ENCODE data around the gene HAP1. TPM values are rescaled to one million over a fixed set of nuclear protein-coding genes. Genes with fewer than 3 reads are reported as not detected.
"Not testable (repeated sequence)": the region's sequence is repeated elsewhere in the genome, so short reads cannot be mapped to it uniquely, and the experiment has no call there.

HAP1 gene
- total RNA-seq, 1 experiment from 2014 or later = 3.2 TPM

DNA sequence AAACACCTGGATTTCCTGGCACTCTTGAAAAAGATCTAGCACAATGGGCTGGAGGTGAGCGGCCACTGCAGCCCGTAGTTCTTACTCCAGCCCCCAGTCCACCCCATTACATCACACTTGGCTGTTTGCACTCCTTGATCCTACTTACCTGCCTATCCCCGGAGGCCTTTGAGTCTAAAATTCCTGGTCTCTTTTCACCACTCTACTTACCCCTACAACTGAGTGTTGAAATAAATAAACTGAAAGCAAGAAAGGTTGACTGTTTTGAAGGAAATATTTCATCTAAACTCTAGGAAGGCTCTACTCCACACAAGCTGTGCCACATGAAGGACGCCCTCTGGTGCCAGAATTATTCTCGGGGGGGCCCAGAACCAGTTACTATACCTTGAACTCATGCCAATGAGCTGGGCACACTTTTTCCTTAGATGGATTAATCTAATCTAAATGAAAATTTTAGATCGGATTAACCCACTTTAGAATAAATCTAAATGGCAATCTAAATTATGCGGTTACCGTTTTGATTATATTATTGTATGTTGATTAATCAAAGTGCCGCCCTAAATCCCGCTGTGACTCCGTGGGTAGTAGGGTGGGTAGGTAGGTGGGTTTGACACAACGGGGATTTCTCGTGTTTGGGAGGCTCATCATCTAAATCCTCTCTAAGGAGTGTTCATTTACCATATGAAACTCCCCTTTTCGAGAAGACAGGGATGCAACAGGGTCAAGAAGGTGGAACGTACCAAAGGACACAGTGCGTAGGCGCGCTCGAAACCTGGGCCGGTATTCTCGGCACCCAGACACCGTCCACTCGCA, 46.4 kb downstream of the HAP1 start:
- H3K9me3 Mint-ChIP-seq (ENCODE audit: unreplicated experiment) = no peaks in the 10 kb centered on the region
- H3K27me3 ChIP-seq (replicated peaks; ENCODE audit: control insufficient read depth, insufficient read depth, low read length) = no peaks in the 10 kb centered on the region
- peaks cover 17% of the 10 kb centered on the region for H3K36me3 ChIP-seq (ENCODE audit: control insufficient read depth, insufficient read depth, low read length)
- no peaks in the 10 kb centered on the region for H3K9me3 ChIP-seq
- peak overlapping the region; percentile 97 for H3K27ac Mint-ChIP-seq (ENCODE audit: unreplicated experiment)
- TF ChIP-seq, protein P1, sequence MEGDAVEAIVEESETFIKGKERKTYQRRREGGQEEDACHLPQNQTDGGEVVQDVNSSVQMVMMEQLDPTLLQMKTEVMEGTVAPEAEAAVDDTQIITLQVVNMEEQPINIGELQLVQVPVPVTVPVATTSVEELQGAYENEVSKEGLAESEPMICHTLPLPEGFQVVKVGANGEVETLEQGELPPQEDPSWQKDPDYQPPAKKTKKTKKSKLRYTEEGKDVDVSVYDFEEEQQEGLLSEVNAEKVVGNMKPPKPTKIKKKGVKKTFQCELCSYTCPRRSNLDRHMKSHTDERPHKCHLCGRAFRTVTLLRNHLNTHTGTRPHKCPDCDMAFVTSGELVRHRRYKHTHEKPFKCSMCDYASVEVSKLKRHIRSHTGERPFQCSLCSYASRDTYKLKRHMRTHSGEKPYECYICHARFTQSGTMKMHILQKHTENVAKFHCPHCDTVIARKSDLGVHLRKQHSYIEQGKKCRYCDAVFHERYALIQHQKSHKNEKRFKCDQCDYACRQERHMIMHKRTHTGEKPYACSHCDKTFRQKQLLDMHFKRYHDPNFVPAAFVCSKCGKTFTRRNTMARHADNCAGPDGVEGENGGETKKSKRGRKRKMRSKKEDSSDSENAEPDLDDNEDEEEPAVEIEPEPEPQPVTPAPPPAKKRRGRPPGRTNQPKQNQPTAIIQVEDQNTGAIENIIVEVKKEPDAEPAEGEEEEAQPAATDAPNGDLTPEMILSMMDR (IDR thresholded peaks at IDR 0.05; ENCODE audit: insufficient read depth in 1 of 2, low read depth in 1 of 2, low read length in 1 of 2, severe bottlenecking in 1 of 2, unreplicated experiment in 1 of 2) = peak; percentile 41 to 44
- peaks cover 60% of the 10 kb centered on the region for H3K36me3 Mint-ChIP-seq (ENCODE audit: insufficient read depth, unreplicated experiment)
- peak overlapping the region; percentile 99 for H3K4me3 Mint-ChIP-seq (ENCODE audit: unreplicated experiment)
- BruUV-seq (replicated peaks) = TSS peak; percentile 96
- POLR2A ChIA-PET = interaction anchor here (0.5 to 2.3 kb wide), 45 partner anchors 9 to 1857 kb away, joined by 3 to 38 read pairs (median 5); partner anchors contain the start of genes CNP, FKBP10, HAP1 and JUP
- peak overlapping the region; percentile 49 for H3K4me3 ChIP-seq (ENCODE audit: low read depth, low read length)
- intact Hi-C loops (cut with micrococcal nuclease; ENCODE audit: unreplicated experiment) = loop anchor here (1.0 kb wide), 1 partner anchor 12 kb away; no protein-coding TSS in a partner anchor
- H3K4me1 ChIP-seq = peaks cover 8% of the 10 kb centered on the region; the same call in 1 of the 2 replicates
- DNase-seq = peak in 1 of 2 experiments; percentile 68
- CTCF ChIA-PET = interaction anchor here (0.5 to 3.0 kb wide), 20 partner anchors 9 to 1270 kb away, joined by 3 to 34 read pairs (median 4); partner anchors contain the start of genes JUP and TOP2A
- H3K4me1 Mint-ChIP-seq (ENCODE audit: low read depth, unreplicated experiment) = peaks cover 14% of the 10 kb centered on the region
- H3K27me3 Mint-ChIP-seq (ENCODE audit: insufficient read depth, unreplicated experiment) = no peaks in the 10 kb centered on the region

DNA sequence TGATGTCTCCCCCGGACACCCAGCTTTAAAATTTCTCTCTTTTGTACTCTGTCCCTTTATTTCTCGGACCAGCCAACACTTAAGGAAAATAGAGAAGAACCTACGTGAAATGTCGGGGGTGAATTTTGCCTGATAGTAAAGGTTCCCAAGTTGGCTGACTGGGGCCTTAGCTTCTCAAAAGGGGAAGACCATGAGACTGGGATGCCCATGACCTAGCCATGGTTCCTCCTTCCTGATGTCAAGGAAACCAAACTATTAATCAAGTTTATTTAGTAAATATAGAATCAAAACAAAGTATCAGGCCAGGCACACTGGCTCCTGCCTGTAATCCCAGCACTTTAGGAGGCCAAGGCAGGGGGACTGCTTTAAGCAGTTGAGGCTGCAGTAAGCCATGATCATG, 48.2 kb downstream of the HAP1 start:
- ChIA-PET CTCF (no interaction called here), POLR2A (no interaction called here)
- TF ChIP-seq, protein P1 (IDR thresholded peaks at IDR 0.05; ENCODE audit: insufficient read depth in 1 of 2, low read depth in 1 of 2, low read length in 1 of 2, severe bottlenecking in 1 of 2, unreplicated experiment in 1 of 2) = no peak
- intact Hi-C loops (cut with micrococcal nuclease; ENCODE audit: unreplicated experiment) = no loop called here
- H3K36me3 Mint-ChIP-seq (ENCODE audit: insufficient read depth, unreplicated experiment) = peaks cover 43% of the 10 kb centered on the region
- Histone ChIP-seq H3K4me1 (peaks cover 8% of the 10 kb centered on the region; the same call in 1 of the 2 replicates), H3K27me3 (replicated peaks; ENCODE audit: control insufficient read depth, insufficient read depth, low read length) (no peaks in the 10 kb centered on the region), H3K36me3 (ENCODE audit: control insufficient read depth, insufficient read depth, low read length) (peaks cover 10% of the 10 kb centered on the region), H3K9me3 (no peaks in the 10 kb centered on the region), H3K4me3 (ENCODE audit: low read depth, low read length) (no peak overlapping the region)
- H3K9me3 Mint-ChIP-seq (ENCODE audit: unreplicated experiment) = no peaks in the 10 kb centered on the region
- no peaks in the 10 kb centered on the region for H3K27me3 Mint-ChIP-seq (ENCODE audit: insufficient read depth, unreplicated experiment)
- no peak for DNase-seq
- no peak overlapping the region for H3K4me3 Mint-ChIP-seq (ENCODE audit: unreplicated experiment)
- H3K27ac Mint-ChIP-seq (ENCODE audit: unreplicated experiment) = no peak overlapping the region
- H3K4me1 Mint-ChIP-seq (ENCODE audit: low read depth, unreplicated experiment) = peaks cover 14% of the 10 kb centered on the region
- no TSS peak for BruUV-seq (replicated peaks)

DNA sequence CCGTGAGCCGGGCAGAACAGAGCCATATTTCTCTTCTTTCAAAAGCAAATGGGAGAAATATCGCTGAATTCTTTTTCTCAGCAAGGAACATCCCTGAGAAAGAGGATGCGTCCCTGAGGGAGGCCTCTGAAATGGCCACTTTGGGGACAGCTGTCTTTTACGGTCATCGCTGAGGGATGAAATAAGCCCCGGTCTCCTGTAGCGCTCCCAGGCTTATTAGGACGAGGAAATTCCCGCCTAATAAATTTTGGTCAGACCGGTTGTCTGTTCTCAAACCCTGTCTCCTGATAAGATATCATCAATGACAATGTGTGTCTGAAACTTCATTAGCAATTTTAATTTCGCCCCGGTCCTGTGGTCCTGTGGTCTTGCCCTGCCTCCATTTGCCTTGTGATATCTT, 48.7 kb downstream of the HAP1 start:
- POLR2A ChIA-PET, CTCF ChIA-PET, DNase-seq: not testable (repeated sequence)

More for the DNA sequence above, 48.7 kb downstream of the HAP1 start:
- H3K36me3 ChIP-seq (ENCODE audit: control insufficient read depth, insufficient read depth, low read length); H3K27me3 Mint-ChIP-seq (ENCODE audit: insufficient read depth, unreplicated experiment); H3K27me3 ChIP-seq (replicated peaks; ENCODE audit: control insufficient read depth, insufficient read depth, low read length); BruUV-seq (replicated peaks); H3K4me1 ChIP-seq; H3K9me3 ChIP-seq; H3K4me3 ChIP-seq (ENCODE audit: low read depth, low read length); H3K9me3 Mint-ChIP-seq (ENCODE audit: unreplicated experiment); H3K4me3 Mint-ChIP-seq (ENCODE audit: unreplicated experiment); intact Hi-C loops (cut with micrococcal nuclease; ENCODE audit: unreplicated experiment); H3K27ac Mint-ChIP-seq (ENCODE audit: unreplicated experiment): not testable (repeated sequence)
- Mint-ChIP-seq H3K4me1 (ENCODE audit: low read depth, unreplicated experiment) (peaks cover 14% of the 10 kb centered on the region), H3K36me3 (ENCODE audit: insufficient read depth, unreplicated experiment) (peaks cover 38% of the 10 kb centered on the region)

All from Caco-2 (cell line).